PC-3 (cell line): Measurements from ENCODE around the gene UMAD1. TPM values are rescaled to one million over a fixed set of nuclear protein-coding genes. Genes with fewer than 3 reads are reported as not detected.

Experiments used
- ATAC-seq: fragments of 200-7000 bp; cut with Tn5 transposase; 2 replicates; pipeline ENCODE4 v1.9.1; 2020; ENCODE audit warnings: mild to moderate bottlenecking, moderate library complexity
- BruUV-seq: library from RNA; stranded (reverse); fragments of 400-500 nt; replicated peaks from 2 replicates; lab custom pipeline; 2021; lab: Mats Ljungman, UMichigan
- CTCF ChIA-PET: fragments of 300-600 bp; sonication (Branson Sonifier 250); formaldehyde crosslinking; loops from one replicate; lab custom pipeline; 2022; ENCODE audit warnings: antibody characterized with exemption; lab: Charles Lee
- POLR2A ChIA-PET: fragments of 300-600 bp; sonication (Branson Sonifier 250); formaldehyde crosslinking; loops from one replicate; lab custom pipeline; 2022; ENCODE audit warnings: antibody characterized with exemption; ENCODE audit not compliant: unreplicated experiment; lab: Charles Lee
- DNase-seq: peaks from one replicate; pipeline ENCODE4 v3.0.0-alpha.2; 2015
- H2AFZ ChIP-seq: fragments of 300-600 bp; sonication (generic); 2 replicates; pipeline ENCODE4 v1.6.0; 2016; ENCODE audit warnings: antibody characterized with exemption, low read length
- H3F3A ChIP-seq: fragments of 300-600 bp; sonication (generic); one replicate; pipeline ENCODE4 v1.6.0; 2017; ENCODE audit warnings: antibody characterized with exemption, low read length, control low read depth, mild to moderate bottlenecking; ENCODE audit not compliant: unreplicated experiment
- H3K27ac ChIP-seq: fragments of 300-600 bp; sonication (generic); 2 replicates; pipeline ENCODE4 v1.5.1; 2016; ENCODE audit warnings: mild to moderate bottlenecking, low read length
- H3K27me3 ChIP-seq: fragments of 300-600 bp; sonication (generic); 2 replicates; pipeline ENCODE4 v1.6.1; 2016; ENCODE audit warnings: low read length, mixed read lengths
- H3K36me3 ChIP-seq: fragments of 300-600 bp; sonication (generic); 2 replicates; pipeline ENCODE4 v1.6.1; 2016; ENCODE audit warnings: low read depth, mixed run types, low read length, mixed read lengths
- H3K4me1 ChIP-seq: fragments of 300-600 bp; sonication (generic); 2 replicates; pipeline ENCODE4 v1.5.1; 2016; ENCODE audit warnings: low read length; ENCODE audit not compliant: insufficient read depth
- H3K4me2 ChIP-seq: fragments of 300-600 bp; sonication (generic); 2 replicates; pipeline ENCODE4 v1.6.0; 2016; ENCODE audit warnings: low read length
- H3K4me3 ChIP-seq: fragments of 300-600 bp; sonication (generic); 2 replicates; pipeline ENCODE4 v1.5.1; 2016; ENCODE audit warnings: mild to moderate bottlenecking, low read length, mixed read lengths
- H3K79me2 ChIP-seq: fragments of 300-600 bp; sonication (generic); 2 replicates; pipeline ENCODE4 v1.6.1; 2017; ENCODE audit warnings: low read length, mixed read lengths
- H3K9ac ChIP-seq: fragments of 300-600 bp; sonication (generic); 2 replicates; pipeline ENCODE4 v1.6.0; 2016; ENCODE audit warnings: mild to moderate bottlenecking, low read length
- H3K9me2 ChIP-seq: fragments of 300-600 bp; sonication (generic); replicated peaks from 2 replicates; pipeline ENCODE4 v1.6.1; 2016; ENCODE audit warnings: mixed run types, low read length, mixed read lengths
- H3K9me3 ChIP-seq: fragments of 300-600 bp; sonication (generic); 2 replicates; pipeline ENCODE4 v1.6.1; 2016; ENCODE audit warnings: low read length, mixed read lengths
- H4K20me1 ChIP-seq: fragments of 300-600 bp; sonication (generic); 2 replicates; pipeline ENCODE4 v1.6.1; 2016; ENCODE audit warnings: low read length, mixed read lengths
- CTCF ChIP-seq: fragments of 300-600 bp; sonication (generic); conservative IDR thresholded peaks from 2 replicates; pipeline ENCODE4 v1.5.1; 2017; ENCODE audit warnings: antibody characterized with exemption, low read depth, mild to moderate bottlenecking, low read length
- EZH2 ChIP-seq: fragments of 300-600 bp; sonication (generic); IDR thresholded peaks from one replicate; pipeline ENCODE4 v1.6.1; 2017; ENCODE audit warnings: antibody characterized with exemption, mild to moderate bottlenecking, low read length; ENCODE audit not compliant: unreplicated experiment
- EZH2phosphoT487 ChIP-seq: fragments of 300-600 bp; sonication (generic); IDR thresholded peaks from 2 replicates; pipeline ENCODE4 v1.6.1; 2018; ENCODE audit warnings: mild to moderate bottlenecking, antibody characterized with exemption, low read length, borderline replicate concordance
- intact Hi-C: fragments of 100-400 bp; cut with micrococcal nuclease; formaldehyde crosslinking; loops from 2 replicates; pipeline ENCODE4 v1.9.0; 2023
- total RNA-seq: library from RNA; depleted of rRNA; stranded (reverse); fragments of >200 nt; gene quantifications from 2 replicates; pipeline ENCODE4 v1.2.3, GENCODE V29; 2014

UMAD1 gene
- total RNA-seq, 1 experiment from 2014 or later, result 8.9 TPM

GRCh38 chr7:7862393-7862792, 221.8 kb downstream of the UMAD1 start:
- Histone ChIP-seq H3K79me2 (no peaks in the 10 kb centered on the region), H3K36me3 (no peaks in the 10 kb centered on the region), H3K9me3 (no peaks in the 10 kb centered on the region), H3K9ac (no peak overlapping the region), H2AFZ (no peak overlapping the region), H3K4me1 (peaks cover 27% of the 10 kb centered on the region), H3F3A (no peaks in the 10 kb centered on the region), H3K4me2 (no peak overlapping the region), H3K4me3 (no peak overlapping the region), H3K27me3 (no peaks in the 10 kb centered on the region), H3K27ac (no peak overlapping the region), H4K20me1 (no peaks in the 10 kb centered on the region), H3K9me2 (no peaks in the 10 kb centered on the region)
- DNase-seq (peak; percentile 7), ATAC-seq (no peak)
- CTCF ChIA-PET, result no interaction called here
- POLR2A ChIA-PET, result no interaction called here
- BruUV-seq, result no TSS peak
- intact Hi-C loops, result loop anchor here (5.0 kb wide), 1 partner anchor 55 kb away; no protein-coding TSS in a partner anchor
- TF ChIP-seq EZH2 (no peak), EZH2phosphoT487 (no peak), CTCF (no peak)

GRCh38 chr7:7867846-7868571, 227.5 kb downstream of the UMAD1 start:
- no peak for ATAC-seq
- no peaks in the 10 kb centered on the region for H3K36me3 ChIP-seq
- H3K27ac ChIP-seq, result no peak overlapping the region
- H3F3A ChIP-seq, result no peaks in the 10 kb centered on the region
- no peaks in the 10 kb centered on the region for H3K27me3 ChIP-seq
- no peaks in the 10 kb centered on the region for H3K9me2 ChIP-seq
- H2AFZ ChIP-seq, result no peak overlapping the region
- H3K4me1 ChIP-seq, result no peaks in the 10 kb centered on the region
- no peaks in the 10 kb centered on the region for H4K20me1 ChIP-seq
- no peak overlapping the region for H3K4me2 ChIP-seq
- no peaks in the 10 kb centered on the region for H3K79me2 ChIP-seq
- no TSS peak for BruUV-seq
- H3K9me3 ChIP-seq, result no peaks in the 10 kb centered on the region
- no peak for TF ChIP-seq CTCF
- no peak for TF ChIP-seq EZH2phosphoT487
- TF ChIP-seq EZH2, result no peak
- H3K9ac ChIP-seq, result no peak overlapping the region
- CTCF ChIA-PET, result no interaction called here
- no peak overlapping the region for H3K4me3 ChIP-seq
- POLR2A ChIA-PET, result interaction anchor here (0.6 kb wide), 1 partner anchor 131 kb away, joined by 3 read pairs; no protein-coding TSS in a partner anchor
- DNase-seq, result no peak
- intact Hi-C loops, result no loop called here

GRCh38 chr7:7868572-7868899, 228.0 kb downstream of the UMAD1 start:
- H3K9me3 ChIP-seq, result no peaks in the 10 kb centered on the region
- no peaks in the 10 kb centered on the region for H3K79me2 ChIP-seq
- no peaks in the 10 kb centered on the region for H3K36me3 ChIP-seq
- no peaks in the 10 kb centered on the region for H3K27me3 ChIP-seq
- no peaks in the 10 kb centered on the region for H3F3A ChIP-seq
- BruUV-seq, result no TSS peak
- no peak for DNase-seq
- H3K27ac ChIP-seq, result no peak overlapping the region
- intact Hi-C loops, result no loop called here
- H3K4me2 ChIP-seq, result no peak overlapping the region
- ChIA-PET CTCF (no interaction called here), POLR2A (interaction anchor here (0.6 kb wide), 1 partner anchor 130 kb away, joined by 3 read pairs; no protein-coding TSS in a partner anchor)
- TF ChIP-seq CTCF (no peak), EZH2 (no peak), EZH2phosphoT487 (no peak)
- H3K4me3 ChIP-seq, result no peak overlapping the region
- ATAC-seq, result no peak
- no peaks in the 10 kb centered on the region for H3K9me2 ChIP-seq
- no peak overlapping the region for H2AFZ ChIP-seq
- no peaks in the 10 kb centered on the region for H4K20me1 ChIP-seq
- no peak overlapping the region for H3K9ac ChIP-seq
- no peaks in the 10 kb centered on the region for H3K4me1 ChIP-seq
